WTC11 (cell line): ENCODE data around the gene TRIP12. TPM values are rescaled to one million over a fixed set of nuclear protein-coding genes. Genes with fewer than 3 reads are reported as not detected.

Source experiments
- ATAC-seq: fragments of 200-7000 bp; cut with Tn5 transposase; 2 replicates; pipeline ENCODE4 v1.10.0; 2021; ENCODE audit warnings: mild to moderate bottlenecking, moderate library complexity
- CTCF ChIA-PET: fragments of 300-600 bp; sonication (Branson Sonifier 250); formaldehyde crosslinking; loops from one replicate; lab custom pipeline; 2021; ENCODE audit warnings: antibody characterized with exemption; lab: Charles Lee
- POLR2A ChIA-PET: fragments of 350-600 bp; sonication (Branson Sonifier 250); formaldehyde crosslinking; loops from one replicate; lab custom pipeline; 2021; ENCODE audit warnings: antibody characterized with exemption; lab: Charles Lee
- DNase-seq: peaks from one replicate; pipeline ENCODE4 v3.0.0; 2021; ENCODE audit warnings: low spot score
- H3K27ac Mint-ChIP-seq: 2 replicates; pipeline ENCODE4 v1.8.0; 2021; ENCODE audit warnings: mixed read lengths
- H3K27me3 Mint-ChIP-seq: 2 replicates; pipeline ENCODE4 v1.8.0; 2021; ENCODE audit warnings: low read depth, mild to moderate bottlenecking, moderate library complexity, mixed read lengths
- H3K36me3 Mint-ChIP-seq: 2 replicates; pipeline ENCODE4 v1.8.0; 2021; ENCODE audit warnings: mixed read lengths
- H3K4me1 Mint-ChIP-seq: 2 replicates; pipeline ENCODE4 v1.8.0; 2022; ENCODE audit warnings: mixed read lengths
- H3K4me3 Mint-ChIP-seq: 2 replicates; pipeline ENCODE4 v1.8.0; 2021; ENCODE audit warnings: mild to moderate bottlenecking, moderate library complexity, mixed read lengths
- H3K9me3 Mint-ChIP-seq: 2 replicates; pipeline ENCODE4 v1.8.0; 2021; ENCODE audit warnings: mixed read lengths
- CTCF ChIP-seq: fragments of 200-600 bp; IDR thresholded peaks from 2 replicates; pipeline ENCODE4 v1.8.0; 2022; ENCODE audit warnings: antibody characterized with exemption
- E2F4 ChIP-seq: sonication (generic); formaldehyde crosslinking; IDR thresholded peaks from 2 replicates; pipeline ENCODE4 v1.8.1; 2022; ENCODE audit warnings: low read depth, mild to moderate bottlenecking, moderate library complexity, missing genetic modification reagents, borderline replicate concordance
- ELF4 ChIP-seq: sonication (generic); formaldehyde crosslinking; IDR thresholded peaks from 2 replicates; pipeline ENCODE4 v1.8.1; 2022; ENCODE audit warnings: low read depth, mild to moderate bottlenecking, moderate library complexity, missing genetic modification reagents
- ERG ChIP-seq: fragments of 250-450 bp; sonication (Bioruptor Pico); IDR thresholded peaks from 2 replicates; pipeline ENCODE4 v1.8.0; 2021; ENCODE audit warnings: mild to moderate bottlenecking
- ESRRA ChIP-seq: sonication (generic); formaldehyde crosslinking; IDR thresholded peaks from 2 replicates; pipeline ENCODE4 v1.8.1; 2022; ENCODE audit warnings: mild to moderate bottlenecking, missing genetic modification reagents, borderline replicate concordance
- FOXP1 ChIP-seq: sonication (generic); formaldehyde crosslinking; IDR thresholded peaks from 2 replicates; pipeline ENCODE4 v1.8.0; 2022; ENCODE audit warnings: missing genetic modification reagents, mild to moderate bottlenecking, moderate library complexity, borderline replicate concordance
- FOXP4 ChIP-seq: sonication (generic); formaldehyde crosslinking; IDR thresholded peaks from 2 replicates; pipeline ENCODE4 v1.8.0; 2022; ENCODE audit warnings: mild to moderate bottlenecking, missing genetic modification reagents
- GTF2I ChIP-seq: fragments of 250-450 bp; sonication (Bioruptor Pico); conservative IDR thresholded peaks from 2 replicates; pipeline ENCODE4 v1.4.0; 2021; ENCODE audit warnings: mild to moderate bottlenecking
- HMGA2 ChIP-seq: fragments of 250-450 bp; sonication (Bioruptor Pico); IDR thresholded peaks from 2 replicates; pipeline ENCODE4 v1.4.0; 2021; ENCODE audit warnings: mild to moderate bottlenecking, moderate library complexity
- HMGXB4 ChIP-seq: sonication (generic); formaldehyde crosslinking; IDR thresholded peaks from 2 replicates; pipeline ENCODE4 v1.8.1; 2023; ENCODE audit warnings: mild to moderate bottlenecking, moderate library complexity, missing genetic modification reagents
- MLX ChIP-seq: sonication (generic); formaldehyde crosslinking; IDR thresholded peaks from 2 replicates; pipeline ENCODE4 v1.8.1; 2023; ENCODE audit warnings: mild to moderate bottlenecking, missing genetic modification reagents, moderate library complexity
- MXD4 ChIP-seq: fragments of 250-450 bp; sonication (Bioruptor Pico); IDR thresholded peaks from 2 replicates; pipeline ENCODE4 v1.8.0; 2021; ENCODE audit warnings: mild to moderate bottlenecking, moderate library complexity, borderline replicate concordance
- OVOL2 ChIP-seq: fragments of 250-450 bp; sonication (Bioruptor Pico); IDR thresholded peaks from 2 replicates; pipeline ENCODE4 v1.9.0; 2021; ENCODE audit warnings: mild to moderate bottlenecking, borderline replicate concordance
- PRDM15 ChIP-seq: sonication (generic); formaldehyde crosslinking; IDR thresholded peaks from 2 replicates; pipeline ENCODE4 v1.8.0; 2022; ENCODE audit warnings: missing genetic modification reagents
- SMAD3 ChIP-seq: sonication (generic); formaldehyde crosslinking; IDR thresholded peaks from 2 replicates; pipeline ENCODE4 v1.8.0; 2022; ENCODE audit warnings: missing genetic modification reagents, mild to moderate bottlenecking, borderline replicate concordance
- SMAD4 ChIP-seq: sonication (generic); formaldehyde crosslinking; IDR thresholded peaks from 2 replicates; pipeline ENCODE4 v1.8.0; 2022; ENCODE audit warnings: mild to moderate bottlenecking, missing genetic modification reagents
- TCF7 ChIP-seq: sonication (generic); formaldehyde crosslinking; IDR thresholded peaks from 2 replicates; pipeline ENCODE4 v1.8.0; 2022; ENCODE audit warnings: mild to moderate bottlenecking, low read depth, missing genetic modification reagents, moderate library complexity
- TEAD4 ChIP-seq: sonication (generic); formaldehyde crosslinking; IDR thresholded peaks from 2 replicates; pipeline ENCODE4 v1.8.0; 2022; ENCODE audit warnings: mild to moderate bottlenecking, missing genetic modification reagents
- USF1 ChIP-seq: sonication (generic); formaldehyde crosslinking; IDR thresholded peaks from 2 replicates; pipeline ENCODE4 v1.8.0; 2022; ENCODE audit warnings: mild to moderate bottlenecking, missing genetic modification reagents
- ZNF232 ChIP-seq: sonication (generic); formaldehyde crosslinking; IDR thresholded peaks from 2 replicates; pipeline ENCODE4 v1.8.0; 2022; ENCODE audit warnings: mild to moderate bottlenecking, missing genetic modification reagents
- ZNF263 ChIP-seq: sonication (generic); formaldehyde crosslinking; IDR thresholded peaks from 2 replicates; pipeline ENCODE4 v1.8.1; 2022; ENCODE audit warnings: low read depth, mild to moderate bottlenecking, moderate library complexity, missing genetic modification reagents
- ZNF423 ChIP-seq: fragments of 250-450 bp; sonication (Bioruptor Pico); IDR thresholded peaks from 2 replicates; pipeline ENCODE4 v2.1.2; 2022; ENCODE audit warnings: mild to moderate bottlenecking, moderate library complexity
- ZNF671 ChIP-seq: fragments of 250-450 bp; sonication (Bioruptor Pico); IDR thresholded peaks from 2 replicates; pipeline ENCODE4 v1.8.0; 2021; ENCODE audit warnings: mild to moderate bottlenecking
- total RNA-seq: library from RNA; stranded (reverse); gene quantifications from 3 replicates; pipeline ENCODE4 v1.2.3, GENCODE V29; 2021

Gene TRIP12
- total RNA-seq, 1 experiment from 2014 or later, result 149 TPM

- no peak for TF ChIP-seq ERG
- no peak for TF ChIP-seq MLX (CRISPR knock-in tag)
- no peak for TF ChIP-seq ELF4
- TF ChIP-seq HMGXB4 (CRISPR knock-in tag), result no peak
- TF ChIP-seq SMAD3 (CRISPR knock-in tag), result no peak
- TF ChIP-seq ZNF671 (CRISPR knock-in tag), result no peak
- TF ChIP-seq E2F4 (CRISPR knock-in tag), result no peak
- TF ChIP-seq TCF7, result no peak
- no peak for TF ChIP-seq ZNF232 (CRISPR knock-in tag)
- TF ChIP-seq USF1 (CRISPR knock-in tag), result no peak
Observed at GRCh38 chr2:229947544-229947943, 25.7 kb upstream of the TRIP12 start (continued).

- DNase-seq, result no peak
- ChIA-PET CTCF (no interaction called here), POLR2A (interaction anchor here (0.6 kb wide), 1 partner anchor 1840 kb away, joined by 3 read pairs; no protein-coding TSS in a partner anchor)
- ATAC-seq, result no peak
- H3K4me3 Mint-ChIP-seq, result no peak overlapping the region
- peak overlapping the region; percentile 1; the same call in 1 of the 2 replicates for H3K27ac Mint-ChIP-seq
- peaks cover 4% of the 10 kb centered on the region for H3K9me3 Mint-ChIP-seq
- H3K27me3 Mint-ChIP-seq, result no peaks in the 10 kb centered on the region
- peaks cover 16% of the 10 kb centered on the region for H3K4me1 Mint-ChIP-seq
- H3K36me3 Mint-ChIP-seq, result peaks cover 8% of the 10 kb centered on the region
- TF ChIP-seq ZNF423 (CRISPR knock-in tag) (no peak), MXD4 (no peak), GTF2I (CRISPR knock-in tag) (no peak), SMAD4 (CRISPR knock-in tag) (no peak), TEAD4 (no peak), FOXP4 (no peak), HMGA2 (no peak), PRDM15 (CRISPR knock-in tag) (no peak), ESRRA (CRISPR knock-in tag) (no peak), FOXP1 (CRISPR knock-in tag) (no peak), E2F4 (CRISPR knock-in tag) (no peak), CTCF (no peak), ZNF263 (CRISPR knock-in tag) (no peak), OVOL2 (CRISPR knock-in tag) (no peak)
Observed at GRCh38 chr2:229945975-229946374, 24.2 kb upstream of the TRIP12 start.
